Thyroid gland (tissue), 4 donors: Measurements from ENCODE around the gene KIF2A. TPM values are rescaled to one million over a fixed set of nuclear protein-coding genes. Genes with fewer than 3 reads are reported as not detected.

ENCODE experiments used
- DNase-seq, 2 donors: peaks; one replicate each; pipeline ENCODE4 v3.0.0-alpha.2; 2019
- H3K27ac ChIP-seq, 3 donors: fragments of 200-600 bp; sonication (generic); 1 replicate in 2 of 3; 2 replicates in 1 of 3; pipeline ENCODE4 v1.5.1; 2016 to 2019; ENCODE audit warnings: mild to moderate bottlenecking in 1 of 3, moderate library complexity in 1 of 3
- H3K27me3 ChIP-seq: fragments of 200-600 bp; sonication (generic); one replicate; pipeline ENCODE4 v1.5.1; 2019
- H3K36me3 ChIP-seq, 2 donors: fragments of 200-600 bp; sonication (generic); one replicate each; pipeline ENCODE4 v1.5.1; 2016 to 2019
- H3K4me1 ChIP-seq, 2 donors: fragments of 200-600 bp; sonication (generic); one replicate each; pipeline ENCODE4 v1.5.1; 2017 to 2019
- H3K4me3 ChIP-seq, 3 donors: fragments of 200-600 bp; sonication (generic); replicated peaks in 1 of 3; 1 replicate in 2 of 3; 2 replicates in 1 of 3; pipeline ENCODE4 v1.5.1; 2016; ENCODE audit warnings: mild to moderate bottlenecking in 1 of 3
- H3K9me3 ChIP-seq: fragments of 200-600 bp; sonication (generic); one replicate; pipeline ENCODE4 v1.5.1; 2017
- POLR2A ChIP-seq, 2 donors: fragments of 450-650 bp; IDR thresholded peaks; one replicate each; pipeline ENCODE4 v1.6.1; 2017; ENCODE audit warnings: antibody characterized with exemption in 2 of 2, mild to moderate bottlenecking in 2 of 2, moderate library complexity in 1 of 2
- WGBS, 2 donors: methylation state at CpG; one replicate each; pipeline ENCODE4 v1.1.5; 2017; 5-methylcytosine and 5-hydroxymethylcytosine counted together
- intact Hi-C: fragments of 100-400 bp; cut with DNase I; formaldehyde crosslinking; loops from one replicate; pipeline ENCODE4 v1.15.1; 2023
- total RNA-seq, 4 donors: library from RNA; depleted of rRNA; stranded (reverse); fragments of >200 nt; gene quantifications; one replicate each; pipeline ENCODE4 v1.2.3, GENCODE V29; 2016
- TF ChIP-seq, protein P1 (sequence below), 6 experiments: fragments of 200-600 bp in 3 of 6; fragments of 450-650 bp in 3 of 6; sonication (generic) in 3 of 6; IDR thresholded peaks; one replicate each; pipeline ENCODE4 v1.5.1; 2016 to 2019; ENCODE audit warnings: antibody characterized with exemption in 6 of 6, mild to moderate bottlenecking in 2 of 6, inconsistent platforms in 1 of 6, moderate library complexity in 1 of 6

The KIF2A gene
- total RNA-seq, 4 donors from 2014 or later: 34.9 to 118 (median 54.8) TPM

- intact Hi-C loops: no loop called here
Measured at GRCh38 chr5:62395210-62395950, 89.4 kb downstream of the KIF2A start.

GRCh38 chr5:62403411-62404250 lies 97.6 kb downstream of the KIF2A start, which contains the start of gene DIMT1:
TSS of gene DIMT1 (minus strand) at chr5:62403905. CDS start at chr5:62403772, 133 bp downstream.
- Histone ChIP-seq H3K4me3 (peak within 1 kb of the TSS; percentile 61 to 89 (median 87)), H3K36me3 (peaks cover 0 to 6% of the 10 kb centered on the region in 2 donors), H3K27me3 (no peaks in the 10 kb centered on the region), H3K9me3 (no peaks in the 10 kb centered on the region), H3K4me1 (peaks cover 8 to 10% of the 10 kb centered on the region in 2 donors), H3K27ac (peak within 1 kb of the TSS; percentile 77 to 92 (median 91))
- intact Hi-C loops: loop anchor here (10.0 kb wide), 1 partner anchor 99 kb away; the partner anchor contains the start of gene KIF2A
- peak; percentile 97 for DNase-seq
- 0% methylated on average over 22 to 46 of the region's 66 CpGs for WGBS, 2 donors
- peak in 1 of 2 donors; percentile 88 for TF ChIP-seq POLR2A (IDR thresholded peaks at IDR 0.05)
- TF ChIP-seq, protein P1, sequence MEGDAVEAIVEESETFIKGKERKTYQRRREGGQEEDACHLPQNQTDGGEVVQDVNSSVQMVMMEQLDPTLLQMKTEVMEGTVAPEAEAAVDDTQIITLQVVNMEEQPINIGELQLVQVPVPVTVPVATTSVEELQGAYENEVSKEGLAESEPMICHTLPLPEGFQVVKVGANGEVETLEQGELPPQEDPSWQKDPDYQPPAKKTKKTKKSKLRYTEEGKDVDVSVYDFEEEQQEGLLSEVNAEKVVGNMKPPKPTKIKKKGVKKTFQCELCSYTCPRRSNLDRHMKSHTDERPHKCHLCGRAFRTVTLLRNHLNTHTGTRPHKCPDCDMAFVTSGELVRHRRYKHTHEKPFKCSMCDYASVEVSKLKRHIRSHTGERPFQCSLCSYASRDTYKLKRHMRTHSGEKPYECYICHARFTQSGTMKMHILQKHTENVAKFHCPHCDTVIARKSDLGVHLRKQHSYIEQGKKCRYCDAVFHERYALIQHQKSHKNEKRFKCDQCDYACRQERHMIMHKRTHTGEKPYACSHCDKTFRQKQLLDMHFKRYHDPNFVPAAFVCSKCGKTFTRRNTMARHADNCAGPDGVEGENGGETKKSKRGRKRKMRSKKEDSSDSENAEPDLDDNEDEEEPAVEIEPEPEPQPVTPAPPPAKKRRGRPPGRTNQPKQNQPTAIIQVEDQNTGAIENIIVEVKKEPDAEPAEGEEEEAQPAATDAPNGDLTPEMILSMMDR (IDR thresholded peaks at IDR 0.05): no peak

More at GRCh38 chr5:62395210-62395950, 89.4 kb downstream of the KIF2A start:
- Histone ChIP-seq H3K9me3 (no peaks in the 10 kb centered on the region), H3K27me3 (no peaks in the 10 kb centered on the region), H3K4me3 (no peak overlapping the region), H3K27ac (no peak overlapping the region), H3K36me3 (peaks cover 12 to 14% of the 10 kb centered on the region in 2 donors), H3K4me1 (no peaks in the 10 kb centered on the region)
- whole genome bisulfite sequencing, 2 donors: 96 to 97% methylated on average over 5 of the region's 5 CpGs
- no peak for DNase-seq
- TF ChIP-seq, protein P1 (IDR thresholded peaks at IDR 0.05): no peak
- TF ChIP-seq POLR2A (IDR thresholded peaks at IDR 0.05): no peak

DNA sequence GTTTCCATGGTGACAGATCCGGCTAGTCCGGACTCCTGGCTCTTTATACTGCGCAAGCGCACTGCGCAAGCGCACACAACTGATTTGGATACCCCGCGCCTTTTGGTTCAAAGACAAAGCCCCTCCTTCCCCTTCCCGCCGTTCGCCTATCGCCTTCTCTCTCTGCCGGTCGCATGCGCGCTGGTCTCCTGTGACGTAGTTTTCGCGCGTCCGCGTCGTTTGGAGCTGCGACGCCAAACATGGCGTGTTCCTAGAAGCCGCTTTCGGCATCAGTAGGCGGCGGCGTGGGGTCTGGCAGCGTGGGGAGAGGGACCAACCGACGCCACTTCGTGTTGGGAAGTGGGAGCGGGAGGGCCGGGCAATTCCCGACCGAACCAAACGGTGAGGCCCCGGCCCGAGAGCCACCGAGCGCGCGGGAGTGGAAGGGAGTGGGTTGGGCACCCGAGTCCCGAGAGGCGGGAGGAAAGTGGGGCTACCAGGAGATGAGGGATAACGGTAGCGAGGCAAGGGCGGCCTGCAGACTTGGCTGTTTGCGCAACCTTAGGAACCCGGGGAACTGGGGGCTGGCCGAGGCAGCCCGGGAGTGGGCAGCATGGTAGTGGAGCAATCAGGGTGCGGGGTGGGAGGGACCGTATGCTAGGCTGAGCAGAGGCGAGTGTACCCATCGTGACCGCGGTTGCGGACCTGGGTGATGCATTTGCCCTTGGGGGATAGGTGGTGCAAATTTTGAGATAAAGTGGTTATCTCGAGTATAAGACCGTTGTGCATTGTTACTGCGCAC lies 106.7 kb downstream of the KIF2A start, which contains the start of gene IPO11:
IPO11 (plus strand) TSS at position 215 of the 781 bp plus-strand sequence. CDS start 24,517 bp downstream, outside the sequence.
- DNase-seq: peak; percentile 97 to 98
- peak within 1 kb of the TSS; percentile 59 to 97 (median 91) for H3K4me3 ChIP-seq
- peaks cover 5% of the 10 kb centered on the region in 2 donors for H3K4me1 ChIP-seq
- H3K27ac ChIP-seq: peak within 1 kb of the TSS in 2 of 3 donors; percentile 3 to 21
- H3K27me3 ChIP-seq: no peaks in the 10 kb centered on the region
- intact Hi-C loops: no loop called here
- no peaks in the 10 kb centered on the region for H3K36me3 ChIP-seq
- H3K9me3 ChIP-seq: no peaks in the 10 kb centered on the region
- 0% methylated on average over 57 to 62 of the region's 66 CpGs for WGBS, 2 donors
- TF ChIP-seq POLR2A (IDR thresholded peaks at IDR 0.05): peak in 1 of 2 donors; percentile 65
- TF ChIP-seq, protein P1 (IDR thresholded peaks at IDR 0.05): no peak

GRCh38 chr5:62413711-62414110 lies 107.7 kb downstream of the KIF2A start:
- Histone ChIP-seq H3K27me3 (no peaks in the 10 kb centered on the region), H3K9me3 (no peaks in the 10 kb centered on the region), H3K4me3 (no peak overlapping the region), H3K36me3 (no peaks in the 10 kb centered on the region), H3K27ac (no peak overlapping the region), H3K4me1 (peaks cover 5% of the 10 kb centered on the region in 2 donors)
- DNase-seq: no peak
- intact Hi-C loops: no loop called here
- no peak for TF ChIP-seq POLR2A (IDR thresholded peaks at IDR 0.05)
- TF ChIP-seq, protein P1 (IDR thresholded peaks at IDR 0.05): no peak
- 58 to 66% methylated on average over 3 of the region's 3 CpGs for WGBS, 2 donors
